ENCODE measurements around the gene WBP1. TPM values are rescaled to one million over a fixed set of nuclear protein-coding genes. Genes with fewer than 3 reads are reported as not detected.

WBP1 gene
- 111 to 113 TPM (median 111 TPM) in 3 replicates for total RNA-seq

DNA sequence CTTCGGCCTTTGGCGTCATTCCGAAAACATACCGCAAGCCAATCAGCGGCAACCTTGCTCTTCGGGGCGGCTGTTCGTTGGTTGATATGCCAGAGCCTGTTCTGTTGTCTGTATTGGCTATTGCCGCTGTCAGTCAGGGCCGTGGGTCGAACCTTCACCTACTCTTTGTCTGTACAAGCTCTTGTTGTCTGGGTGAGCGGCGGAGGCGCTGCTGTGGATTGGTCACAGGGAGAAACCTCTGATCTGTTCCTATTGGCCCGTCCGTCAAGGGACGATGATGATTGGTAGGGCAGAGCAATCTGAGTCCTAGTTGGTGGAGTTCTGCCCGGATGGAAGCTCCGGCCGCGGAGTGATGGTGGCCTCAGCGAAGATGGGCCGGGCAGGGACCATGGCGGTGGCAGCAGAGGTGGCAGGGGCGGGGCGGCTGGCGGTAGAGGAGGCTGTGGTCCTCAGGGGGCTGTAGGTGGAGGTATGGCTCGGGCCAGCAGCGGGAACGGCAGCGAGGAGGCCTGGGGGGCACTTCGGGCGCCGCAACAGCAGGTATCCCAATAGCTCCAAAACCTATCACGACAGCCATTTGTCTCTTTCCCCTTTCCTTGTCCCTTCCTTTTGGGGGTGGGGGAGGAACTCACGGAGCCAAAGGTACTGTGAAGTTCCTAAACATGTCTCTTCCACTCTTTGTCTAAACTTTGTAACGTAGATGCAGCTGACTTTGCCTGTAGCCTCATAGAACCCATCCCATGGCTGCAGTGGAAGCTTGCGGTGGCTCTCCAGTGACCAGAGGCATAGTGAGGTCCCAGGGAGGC is at the start of gene WBP1:
Gene WBP1 (plus strand): TSS at position 307 of the 806 bp plus-strand sequence. CDS start 165 bp downstream, at position 472.
- peak within 1 kb of the TSS; percentile 99 for H3K27ac Mint-ChIP-seq
- H3K9me3 Mint-ChIP-seq = no peaks in the 10 kb centered on the region
- TF ChIP-seq, protein P1, sequence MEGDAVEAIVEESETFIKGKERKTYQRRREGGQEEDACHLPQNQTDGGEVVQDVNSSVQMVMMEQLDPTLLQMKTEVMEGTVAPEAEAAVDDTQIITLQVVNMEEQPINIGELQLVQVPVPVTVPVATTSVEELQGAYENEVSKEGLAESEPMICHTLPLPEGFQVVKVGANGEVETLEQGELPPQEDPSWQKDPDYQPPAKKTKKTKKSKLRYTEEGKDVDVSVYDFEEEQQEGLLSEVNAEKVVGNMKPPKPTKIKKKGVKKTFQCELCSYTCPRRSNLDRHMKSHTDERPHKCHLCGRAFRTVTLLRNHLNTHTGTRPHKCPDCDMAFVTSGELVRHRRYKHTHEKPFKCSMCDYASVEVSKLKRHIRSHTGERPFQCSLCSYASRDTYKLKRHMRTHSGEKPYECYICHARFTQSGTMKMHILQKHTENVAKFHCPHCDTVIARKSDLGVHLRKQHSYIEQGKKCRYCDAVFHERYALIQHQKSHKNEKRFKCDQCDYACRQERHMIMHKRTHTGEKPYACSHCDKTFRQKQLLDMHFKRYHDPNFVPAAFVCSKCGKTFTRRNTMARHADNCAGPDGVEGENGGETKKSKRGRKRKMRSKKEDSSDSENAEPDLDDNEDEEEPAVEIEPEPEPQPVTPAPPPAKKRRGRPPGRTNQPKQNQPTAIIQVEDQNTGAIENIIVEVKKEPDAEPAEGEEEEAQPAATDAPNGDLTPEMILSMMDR (IDR thresholded peaks at IDR 0.05; ENCODE audit: unreplicated experiment) = no peak
- H3K4me1 Mint-ChIP-seq = peaks cover 49% of the 10 kb centered on the region
- DNase-seq (ENCODE audit: low spot score in 2 of 2, unreplicated experiment in 2 of 2) = peak; percentile 98
- H3K27me3 Mint-ChIP-seq (ENCODE audit: low read depth) = no peaks in the 10 kb centered on the region
- no peaks in the 10 kb centered on the region for H3K36me3 Mint-ChIP-seq
- peak within 1 kb of the TSS; percentile 94 for H3K4me3 Mint-ChIP-seq

DNA sequence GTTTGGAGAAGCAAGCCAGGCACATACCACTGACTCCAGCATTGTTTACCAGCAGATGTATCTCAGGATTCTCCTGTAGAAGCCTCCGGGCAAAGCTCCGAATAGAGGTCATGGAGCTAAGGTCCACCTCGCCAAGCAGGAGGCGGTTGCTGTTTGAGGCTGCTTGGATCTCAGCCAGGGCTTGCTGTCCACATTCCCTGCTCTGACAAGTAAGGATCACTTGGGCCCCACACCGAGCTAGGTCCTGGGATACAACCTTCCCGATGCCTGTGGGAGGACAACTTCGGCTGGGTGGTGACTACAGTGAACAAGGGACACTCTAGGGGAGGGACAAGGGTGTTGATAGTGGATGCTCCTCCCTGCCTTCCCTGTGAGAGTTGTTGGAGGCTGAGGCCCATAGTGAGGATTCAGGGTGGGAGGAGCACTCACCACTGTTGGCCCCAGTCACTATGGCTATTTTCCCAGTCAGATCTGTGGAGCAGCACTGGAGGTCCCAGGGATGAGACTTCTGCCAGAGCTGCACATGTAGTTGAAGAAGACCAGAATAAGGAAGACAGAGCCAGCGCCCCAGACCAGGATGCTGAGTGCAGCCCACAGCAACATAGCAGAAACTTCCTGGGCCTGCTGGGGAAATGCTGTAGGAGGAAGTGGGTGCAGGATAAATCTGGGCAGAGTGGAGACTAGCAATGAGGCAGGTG is 45.1 kb upstream of the WBP1 start:
- Mint-ChIP-seq H3K4me1 (peaks cover 12% of the 10 kb centered on the region), H3K9me3 (no peaks in the 10 kb centered on the region), H3K27ac (no peak overlapping the region), H3K4me3 (no peak overlapping the region), H3K27me3 (ENCODE audit: low read depth) (peaks cover 11% of the 10 kb centered on the region), H3K36me3 (no peaks in the 10 kb centered on the region)
- TF ChIP-seq, protein P1 (IDR thresholded peaks at IDR 0.05; ENCODE audit: unreplicated experiment) = no peak
- DNase-seq (ENCODE audit: low spot score in 2 of 2, unreplicated experiment in 2 of 2) = no peak

DNA sequence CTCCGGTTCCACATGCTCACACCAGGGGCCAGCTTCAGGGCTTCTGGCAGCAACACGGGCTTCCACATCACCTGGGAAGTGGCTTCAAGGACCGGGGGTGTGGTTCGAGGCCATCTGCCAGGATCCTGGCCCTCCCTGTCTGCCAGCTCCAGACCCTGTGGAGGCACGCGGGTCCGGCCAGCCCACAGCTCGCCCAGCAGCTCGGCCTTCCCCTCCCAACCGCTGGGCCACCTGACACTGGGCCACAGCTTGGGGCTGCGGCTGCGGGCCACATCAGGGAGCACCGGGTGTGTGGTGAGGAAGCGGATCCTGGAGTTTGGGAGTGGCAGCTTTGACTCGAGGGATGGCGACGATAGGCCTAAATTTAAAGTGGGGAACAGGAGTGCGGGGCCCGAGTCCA is 43.8 kb upstream of the WBP1 start:
- H3K9me3 Mint-ChIP-seq = no peaks in the 10 kb centered on the region
- no peak overlapping the region for H3K27ac Mint-ChIP-seq

DNA sequence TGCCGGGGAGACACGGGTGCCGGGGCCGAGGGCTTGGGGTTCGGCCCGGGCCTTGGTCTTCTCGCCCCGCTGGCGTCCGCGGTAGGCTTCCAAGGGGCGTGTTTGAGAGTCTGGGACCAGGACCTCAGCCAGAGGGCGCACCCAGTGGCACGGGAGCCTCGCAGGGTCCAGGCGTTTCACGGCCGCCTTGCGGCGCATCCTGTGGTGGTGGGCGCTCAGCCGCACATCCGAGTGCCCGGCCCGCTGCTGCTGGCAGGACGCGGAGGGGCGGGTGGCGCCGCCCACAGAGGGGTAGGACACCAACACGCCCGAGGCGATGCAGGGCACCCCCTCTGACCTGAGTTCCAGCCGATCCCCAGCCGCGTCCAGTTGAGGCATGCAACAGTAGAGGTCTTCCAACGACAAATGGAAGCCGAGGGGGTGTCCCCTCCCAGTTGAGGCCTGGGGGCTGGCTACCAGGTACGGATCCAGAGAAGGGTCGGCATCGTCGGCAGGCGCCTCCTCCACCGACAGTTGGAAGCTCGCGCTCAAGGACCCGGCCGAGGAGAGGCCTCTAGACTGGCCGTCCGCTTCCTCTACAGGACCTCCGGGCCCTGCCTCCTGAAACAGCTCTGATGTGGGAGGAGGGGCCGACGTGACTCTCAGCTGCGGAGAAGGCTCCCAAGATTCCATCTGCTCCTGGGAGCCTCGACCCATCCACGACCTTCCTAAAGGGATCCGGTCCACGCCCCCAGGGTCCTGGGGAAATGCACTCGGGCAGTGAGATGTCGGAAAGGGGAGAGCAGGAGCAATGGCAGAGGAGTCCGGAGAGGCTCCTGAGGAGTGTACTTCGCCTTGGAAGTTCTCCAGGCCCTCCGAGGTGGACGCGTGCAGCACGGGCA is 43.1 kb upstream of the WBP1 start:
- Mint-ChIP-seq H3K9me3 (no peaks in the 10 kb centered on the region), H3K36me3 (no peaks in the 10 kb centered on the region)
- DNase-seq (ENCODE audit: low spot score in 2 of 2, unreplicated experiment in 2 of 2) = no peak

More for the DNA sequence above, 43.8 kb upstream of the WBP1 start:
- DNase-seq (ENCODE audit: low spot score in 2 of 2, unreplicated experiment in 2 of 2) = no peak
- Mint-ChIP-seq H3K4me1 (peaks cover 12% of the 10 kb centered on the region), H3K36me3 (no peaks in the 10 kb centered on the region), H3K4me3 (no peak overlapping the region), H3K27me3 (ENCODE audit: low read depth) (peaks cover 4% of the 10 kb centered on the region)
- TF ChIP-seq, protein P1 (IDR thresholded peaks at IDR 0.05; ENCODE audit: unreplicated experiment) = no peak

More for the DNA sequence above, 43.1 kb upstream of the WBP1 start:
- Mint-ChIP-seq H3K4me3 (no peak overlapping the region), H3K4me1 (peaks cover 12% of the 10 kb centered on the region), H3K27me3 (ENCODE audit: low read depth) (peaks cover 4% of the 10 kb centered on the region), H3K27ac (no peak overlapping the region)
- TF ChIP-seq, protein P1 (IDR thresholded peaks at IDR 0.05; ENCODE audit: unreplicated experiment) = no peak

Measured in mesothelial cell of epicardium (in vitro differentiated cells).